ENCODE data around the gene LHFPL2. TPM values are rescaled to one million over a fixed set of nuclear protein-coding genes. Genes with fewer than 3 reads are reported as not detected.

Gene LHFPL2
- total RNA-seq, 2 donors from 2014 or later: 15.5 to 18.7 TPM

DNA sequence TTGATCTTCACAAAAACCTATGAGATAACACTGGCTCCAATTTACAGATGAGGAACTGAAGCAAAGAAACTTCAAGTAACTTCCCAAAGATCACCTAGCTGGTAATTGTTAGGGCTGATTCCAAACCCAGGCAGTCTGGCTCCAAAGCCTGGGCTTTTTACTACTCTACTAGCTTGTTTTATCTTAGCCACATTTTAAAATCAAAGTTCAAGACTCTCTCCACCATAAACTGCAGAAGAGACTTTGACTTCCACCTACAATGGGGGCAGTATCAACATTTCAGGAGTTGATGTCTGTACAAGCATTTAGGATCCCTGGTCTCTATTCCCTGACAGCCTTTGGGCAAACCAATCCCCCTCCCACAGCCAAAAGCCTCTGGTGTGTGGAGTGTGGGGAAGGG lies 33.8 kb downstream of the LHFPL2 start:
- Histone ChIP-seq H3K4me3 (no peak overlapping the region), H3K27me3 (no peaks in the 10 kb centered on the region), H3K9me3 (no peaks in the 10 kb centered on the region), H3K4me1 (peaks cover 9% of the 10 kb centered on the region), H3K36me3 (replicated peaks in 1 of 2; ENCODE audit: insufficient read depth in 1 of 2, low read depth in 2 of 2) (no peaks in the 10 kb centered on the region), H3K27ac (no peak overlapping the region)
- intact Hi-C loops (cut with DNase I): no loop called here
- no peak for DNase-seq
- TF ChIP-seq POLR2A (IDR thresholded peaks at IDR 0.05) (no peak), CTCF (IDR thresholded peaks at IDR 0.05) (no peak)
- no peak for ATAC-seq

GRCh38 chr5:78613756-78614155 lies 34.8 kb downstream of the LHFPL2 start:
- ATAC-seq (no peak), DNase-seq (no peak)
- 67% methylated on average over 4 of the region's 4 CpGs for WGBS, 2 donors
- intact Hi-C loops (cut with DNase I): no loop called here
- Histone ChIP-seq H3K27me3 (no peaks in the 10 kb centered on the region), H3K4me3 (no peak overlapping the region), H3K9me3 (no peaks in the 10 kb centered on the region), H3K4me1 (peaks cover 9% of the 10 kb centered on the region), H3K36me3 (replicated peaks in 1 of 2; ENCODE audit: insufficient read depth in 1 of 2, low read depth in 2 of 2) (no peaks in the 10 kb centered on the region), H3K27ac (no peak overlapping the region)
- TF ChIP-seq POLR2A (IDR thresholded peaks at IDR 0.05) (no peak), CTCF (IDR thresholded peaks at IDR 0.05) (no peak)

DNA sequence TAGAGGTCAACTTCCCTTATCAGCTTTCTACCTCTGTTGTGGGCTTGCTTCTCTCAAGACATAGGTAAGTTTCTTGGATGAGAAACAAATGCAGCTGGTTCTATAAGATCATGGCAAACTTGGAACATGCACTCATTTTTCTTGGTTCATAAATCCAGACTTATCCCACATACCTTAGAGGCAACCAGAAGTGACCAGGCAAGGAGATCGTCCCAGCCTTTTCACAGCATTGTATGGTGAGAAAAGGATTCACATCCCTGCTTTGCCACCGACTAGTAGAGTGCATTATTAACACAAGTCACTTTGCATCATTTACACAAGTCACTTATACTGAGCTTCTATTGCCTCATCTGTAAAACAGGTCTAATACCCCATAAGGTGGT lies 35.4 kb downstream of the LHFPL2 start:
- Histone ChIP-seq H3K27me3 (no peaks in the 10 kb centered on the region), H3K4me3 (no peak overlapping the region), H3K4me1 (peaks cover 9% of the 10 kb centered on the region), H3K36me3 (replicated peaks in 1 of 2; ENCODE audit: insufficient read depth in 1 of 2, low read depth in 2 of 2) (no peaks in the 10 kb centered on the region), H3K9me3 (no peaks in the 10 kb centered on the region), H3K27ac (no peak overlapping the region)
- DNase-seq (no peak), ATAC-seq (no peak)
- TF ChIP-seq CTCF (IDR thresholded peaks at IDR 0.05) (no peak), POLR2A (IDR thresholded peaks at IDR 0.05) (no peak)
- WGBS, 2 donors: 89 to 94% methylated on average over 2 of the region's 2 CpGs
- intact Hi-C loops (cut with DNase I): no loop called here

GRCh38 chr5:78612227-78613150 lies 36.1 kb downstream of the LHFPL2 start:
- DNase-seq (no peak), ATAC-seq (no peak)
- Histone ChIP-seq H3K4me3 (no peak overlapping the region), H3K27ac (no peak overlapping the region), H3K27me3 (no peaks in the 10 kb centered on the region), H3K9me3 (no peaks in the 10 kb centered on the region), H3K36me3 (replicated peaks in 1 of 2; ENCODE audit: insufficient read depth in 1 of 2, low read depth in 2 of 2) (no peaks in the 10 kb centered on the region), H3K4me1 (peaks cover 9% of the 10 kb centered on the region)
- intact Hi-C loops (cut with DNase I): no loop called here
- TF ChIP-seq CTCF (IDR thresholded peaks at IDR 0.05) (no peak), POLR2A (IDR thresholded peaks at IDR 0.05) (no peak)
- 93 to 100% methylated on average over 3 of the region's 3 CpGs for WGBS, 2 donors

DNA sequence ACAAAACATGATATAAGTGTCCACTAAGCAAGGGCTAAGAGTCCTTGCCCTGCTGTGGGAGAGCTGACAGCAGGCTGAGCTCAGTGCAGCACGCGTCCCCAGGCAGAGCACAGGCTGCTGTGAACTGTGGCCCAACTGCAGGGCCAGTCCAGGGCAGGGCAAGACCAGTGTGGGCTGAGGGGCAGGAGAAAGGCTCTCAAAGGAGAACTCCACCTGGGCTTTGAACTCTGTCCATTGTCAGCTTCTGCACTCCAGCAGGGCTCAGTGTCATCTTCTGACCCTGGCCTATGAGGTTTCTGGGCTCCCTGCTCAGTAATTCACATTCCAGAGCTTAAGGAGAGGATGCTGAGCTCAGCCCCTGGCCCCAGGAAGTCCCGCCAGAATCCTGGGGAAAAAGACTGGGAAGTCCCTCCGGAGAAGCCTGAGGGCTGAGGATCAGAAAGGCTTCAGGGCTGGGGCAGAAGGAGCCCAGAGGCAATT lies 37.4 kb downstream of the LHFPL2 start:
- Histone ChIP-seq H3K27me3 (no peaks in the 10 kb centered on the region), H3K27ac (no peak overlapping the region), H3K36me3 (replicated peaks in 1 of 2; ENCODE audit: insufficient read depth in 1 of 2, low read depth in 2 of 2) (no peaks in the 10 kb centered on the region), H3K9me3 (no peaks in the 10 kb centered on the region), H3K4me1 (peaks cover 9% of the 10 kb centered on the region), H3K4me3 (no peak overlapping the region)
- peak; percentile 41 for ATAC-seq
- intact Hi-C loops (cut with DNase I): no loop called here
- WGBS, 2 donors: 60 to 67% methylated on average over 4 of the region's 4 CpGs
- TF ChIP-seq CTCF (IDR thresholded peaks at IDR 0.05): no peak
- TF ChIP-seq POLR2A (IDR thresholded peaks at IDR 0.05): no peak
- DNase-seq: peak in 1 of 4 donors; percentile 31

Measured in body of pancreas (tissue), 4 donors.